SK-N-SH (cell line): ENCODE results near the gene IQGAP1. TPM values are rescaled to one million over a fixed set of nuclear protein-coding genes. Genes with fewer than 3 reads are reported as not detected.
A peak's percentile ranks its signal among the peaks of the same experiment; 100 is the strongest.

Source experiments
- CTCF ChIA-PET: fragments of 300-600, 350-600 bp; formaldehyde crosslinking; extraction: SDS; loops from one replicate; lab custom pipeline; 2021; lab: Yijun Ruan, JAX
- POLR2A ChIA-PET: fragments of 350-600 bp; sonication (Branson Sonifier 250); formaldehyde crosslinking; extraction: SDS; loops from one replicate; lab custom pipeline; 2020; ENCODE audit warnings: antibody characterized with exemption, inconsistent platforms; lab: Yijun Ruan, JAX
- DNase-seq: peaks from one replicate; pipeline ENCODE4 v3.0.0; 2012
- H2AFZ ChIP-seq: fragments of 200-600 bp; sonication (generic); 2 replicates; pipeline ENCODE4 v1.8.1; 2016; ENCODE audit warnings: antibody characterized with exemption, mild to moderate bottlenecking, low read depth
- H3F3A ChIP-seq: fragments of 200-600 bp; sonication (generic); replicated peaks from 2 replicates; pipeline ENCODE3; 2016; ENCODE audit warnings: antibody characterized with exemption, mild to moderate bottlenecking; ENCODE audit not compliant: insufficient read depth
- H3K27ac ChIP-seq, 2 experiments: fragments of 200-500 bp in 1 of 2; fragments of 200-600 bp in 1 of 2; sonication (Bioruptor generic) in 1 of 2; sonication (generic), shearing (Covaris generic) in 1 of 2; 2 replicates each; pipeline versions ENCODE4 v1.5.1 to v1.6.1; 2014 to 2016; ENCODE audit warnings: low read depth in 2 of 2, inconsistent platforms in 1 of 2, low read length in 1 of 2, mild to moderate bottlenecking in 1 of 2, mixed read lengths in 1 of 2
- H3K27me3 ChIP-seq: fragments of 200-600 bp; sonication (generic), shearing (Covaris generic); 2 replicates; pipeline ENCODE4 v1.6.1; 2016; ENCODE audit warnings: mixed run types; ENCODE audit not compliant: insufficient read depth
- H3K36me3 ChIP-seq, 2 experiments: fragments of 200-500 bp in 1 of 2; fragments of 200-600 bp in 1 of 2; sonication (Bioruptor generic) in 1 of 2; sonication (generic) in 1 of 2; replicated peaks in 1 of 2; 2 replicates each; pipeline versions ENCODE3 to v1.5.1; 2014 to 2016; ENCODE audit warnings: low read length in 1 of 2, mild to moderate bottlenecking in 1 of 2; ENCODE audit not compliant: insufficient read depth in 2 of 2, control insufficient read depth in 1 of 2
- H3K4me1 ChIP-seq, 2 experiments: fragments of 200-500 bp in 1 of 2; fragments of 200-600 bp in 1 of 2; sonication (Bioruptor generic) in 1 of 2; sonication (generic), shearing (Covaris generic) in 1 of 2; 2 replicates each; pipeline versions ENCODE4 v1.5.1 to v1.6.1; 2014 to 2016; ENCODE audit warnings: low read depth in 1 of 2, low read length in 1 of 2, mixed run types in 1 of 2; ENCODE audit not compliant: insufficient read depth in 2 of 2, control insufficient read depth in 1 of 2
- H3K4me2 ChIP-seq: fragments of 200-600 bp; sonication (generic), shearing (Covaris generic); 2 replicates; pipeline ENCODE4 v1.6.1; 2017; ENCODE audit warnings: mixed run types
- H3K4me3 ChIP-seq, 2 experiments: fragments of 200-500 bp in 1 of 2; fragments of 200-600 bp in 1 of 2; sonication (Bioruptor generic) in 1 of 2; sonication (generic), shearing (Covaris generic) in 1 of 2; 2 replicates each; pipeline versions ENCODE4 v1.5.1 to v1.8.1; 2014 to 2016; ENCODE audit warnings: low read depth in 2 of 2, inconsistent platforms in 1 of 2, low read length in 1 of 2, mild to moderate bottlenecking in 1 of 2, mixed read lengths in 1 of 2, moderate library complexity in 1 of 2
- H3K79me2 ChIP-seq: fragments of 200-600 bp; sonication (generic); 2 replicates; pipeline ENCODE4 v1.8.1; 2017; ENCODE audit warnings: mild to moderate bottlenecking; ENCODE audit not compliant: insufficient read depth
- H3K9ac ChIP-seq: fragments of 200-600 bp; sonication (generic); 2 replicates; pipeline ENCODE4 v1.6.1; 2017; ENCODE audit warnings: mixed run types
- H3K9me2 ChIP-seq: fragments of 200-600 bp; sonication (generic); 2 replicates; pipeline ENCODE4 v1.6.1; 2017; ENCODE audit warnings: mixed run types
- H3K9me3 ChIP-seq: fragments of 200-600 bp; sonication (generic); 2 replicates; pipeline ENCODE4 v1.6.1; 2017; ENCODE audit warnings: mixed run types, mild to moderate bottlenecking, moderate library complexity
- H4K20me1 ChIP-seq: fragments of 200-600 bp; sonication (generic); 2 replicates; pipeline ENCODE4 v1.6.1; 2017; ENCODE audit warnings: mild to moderate bottlenecking, mixed run types; ENCODE audit not compliant: insufficient read depth
- CHD2 ChIP-seq: fragments of 150-350 bp; IDR thresholded peaks from 2 replicates; pipeline ENCODE4 v1.6.1; 2018; ENCODE audit warnings: low read length; ENCODE audit not compliant: partially characterized antibody
- ELF1 ChIP-seq: IDR thresholded peaks from 2 replicates; pipeline ENCODE4 v1.4.0; 2012
- EP300 ChIP-seq, 2 experiments: IDR thresholded peaks; 2 replicates each; pipeline versions ENCODE4 v1.4.0 to v1.6.1; 2012; ENCODE audit warnings: borderline replicate concordance in 1 of 2, low read depth in 1 of 2, low read length in 1 of 2
- EZH2phosphoT487 ChIP-seq: fragments of 200-600 bp; sonication (generic); IDR thresholded peaks from 2 replicates; pipeline ENCODE4 v1.6.1; 2017; ENCODE audit warnings: low read depth, mixed run types, mild to moderate bottlenecking, antibody characterized with exemption, moderate library complexity, borderline replicate concordance
- FOSL2 ChIP-seq: IDR thresholded peaks from 2 replicates; pipeline ENCODE4 v1.4.0; 2012; ENCODE audit warnings: low read depth, mild to moderate bottlenecking, moderate library complexity, borderline replicate concordance
- JUND ChIP-seq: IDR thresholded peaks from 2 replicates; pipeline ENCODE4 v1.4.0; 2012
- MAX ChIP-seq: IDR thresholded peaks from 2 replicates; pipeline ENCODE4 v1.4.0; 2012; ENCODE audit warnings: low read depth
- MXI1 ChIP-seq: IDR thresholded peaks from 2 replicates; pipeline ENCODE4 v1.6.1; 2012; ENCODE audit warnings: mild to moderate bottlenecking, low read depth, low read length, improper control_type of control experiment
- NRF1 ChIP-seq: IDR thresholded peaks from 2 replicates; pipeline ENCODE4 v1.6.1; 2012; ENCODE audit warnings: low read depth, mild to moderate bottlenecking, low read length
- REST ChIP-seq: IDR thresholded peaks from 2 replicates; pipeline ENCODE4 v1.6.1; 2012; ENCODE audit warnings: mild to moderate bottlenecking, low read depth, low read length, moderate library complexity
- TAF1 ChIP-seq: IDR thresholded peaks from 2 replicates; pipeline ENCODE4 v1.6.1; 2012; ENCODE audit warnings: low read depth, mild to moderate bottlenecking, low read length, moderate library complexity, borderline replicate concordance
- TCF12 ChIP-seq: IDR thresholded peaks from 2 replicates; pipeline ENCODE4 v1.4.0; 2012
- TEAD4 ChIP-seq: IDR thresholded peaks from 2 replicates; pipeline ENCODE4 v1.4.0; 2012; ENCODE audit warnings: mild to moderate bottlenecking, borderline replicate concordance; ENCODE audit not compliant: insufficient read depth
- USF1 ChIP-seq: IDR thresholded peaks from 2 replicates; pipeline ENCODE4 v1.4.0; 2012; ENCODE audit warnings: low read depth, borderline replicate concordance
- USF2 ChIP-seq: fragments of 150-350 bp; IDR thresholded peaks from 2 replicates; pipeline ENCODE4 v1.6.1; 2017; ENCODE audit warnings: antibody characterized with exemption, low read length, low read depth, borderline replicate concordance
- WGBS: methylation state at CpG from one replicate; pipeline ENCODE4 v1.1.6; 2017; ENCODE audit warnings: low lambda C conversion rate; 5-methylcytosine and 5-hydroxymethylcytosine counted together
- polyA plus RNA-seq, 3 experiments: library from polyadenylated mRNA; depleted of rRNA; stranded (reverse); fragments of >200 nt; gene quantifications; 2 replicates each; pipeline ENCODE4 v1.2.3, GENCODE V29; 2012
- TF ChIP-seq, protein P1 (sequence below): fragments of 200-600 bp; sonication (generic); IDR thresholded peaks from 2 replicates; pipeline ENCODE4 v1.6.1; 2017; ENCODE audit warnings: antibody characterized with exemption, mild to moderate bottlenecking, moderate library complexity
- TF ChIP-seq, protein P2 (sequence below): fragments of 150-350 bp; IDR thresholded peaks from 2 replicates; pipeline ENCODE4 v1.6.1; 2016; ENCODE audit warnings: mild to moderate bottlenecking, low read depth, low read length

Gene IQGAP1
- polyA plus RNA-seq, 1 of the 3 experiments (the other 2 are of a cell fraction) = 56.5 TPM

DNA sequence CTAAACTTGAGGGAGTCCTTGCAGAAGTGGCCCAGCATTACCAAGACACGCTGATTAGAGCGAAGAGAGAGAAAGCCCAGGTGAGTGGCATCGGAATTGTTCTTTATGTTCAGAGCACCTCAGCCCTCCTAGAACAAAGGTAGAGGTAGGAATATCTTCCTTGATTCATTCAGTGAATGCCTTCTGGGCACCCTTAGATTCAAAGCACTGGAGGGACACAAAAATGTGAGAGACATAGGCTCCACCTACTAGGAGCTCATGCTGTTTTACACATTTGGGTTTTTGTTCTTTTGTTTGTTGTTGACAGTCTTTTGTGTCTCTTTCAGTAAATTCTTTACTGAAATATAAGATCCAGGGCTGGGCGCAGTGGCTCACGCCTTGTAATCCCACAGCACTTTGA is 68.2 kb downstream of the IQGAP1 start:
- WGBS = 96% methylated on average over 5 of the region's 5 CpGs
- no peak overlapping the region for H3K4me3 ChIP-seq
- peaks cover 0 to 17% of the 10 kb centered on the region in 2 experiments; a peak in 1 of 4 replicates for H3K4me1 ChIP-seq
- no peaks in the 10 kb centered on the region for H3K27me3 ChIP-seq
- peaks cover 62 to 77% of the 10 kb centered on the region in 2 experiments for H3K36me3 ChIP-seq
- peaks cover 8% of the 10 kb centered on the region for H4K20me1 ChIP-seq
- ChIA-PET CTCF (interaction anchor here (1.3 kb wide), 1 partner anchor 25 kb away, joined by 3 read pairs; no protein-coding TSS in a partner anchor), POLR2A (no interaction called here)
- no peak for DNase-seq
- H3F3A ChIP-seq = peaks cover 14% of the 10 kb centered on the region
- H3K27ac ChIP-seq = no peak overlapping the region
- no peak for TF ChIP-seq NRF1
- TF ChIP-seq MXI1 = no peak
- no peak for TF ChIP-seq JUND
- TF ChIP-seq ELF1 = no peak
- TF ChIP-seq CHD2 = no peak
- TF ChIP-seq MAX = no peak
- H2AFZ ChIP-seq = no peak overlapping the region
- no peaks in the 10 kb centered on the region for H3K9me2 ChIP-seq
- H3K4me2 ChIP-seq = no peak overlapping the region
- no peaks in the 10 kb centered on the region for H3K9me3 ChIP-seq
- peaks cover 76% of the 10 kb centered on the region; the same call in 1 of the 2 replicates for H3K79me2 ChIP-seq
- H3K9ac ChIP-seq = no peak overlapping the region

DNA sequence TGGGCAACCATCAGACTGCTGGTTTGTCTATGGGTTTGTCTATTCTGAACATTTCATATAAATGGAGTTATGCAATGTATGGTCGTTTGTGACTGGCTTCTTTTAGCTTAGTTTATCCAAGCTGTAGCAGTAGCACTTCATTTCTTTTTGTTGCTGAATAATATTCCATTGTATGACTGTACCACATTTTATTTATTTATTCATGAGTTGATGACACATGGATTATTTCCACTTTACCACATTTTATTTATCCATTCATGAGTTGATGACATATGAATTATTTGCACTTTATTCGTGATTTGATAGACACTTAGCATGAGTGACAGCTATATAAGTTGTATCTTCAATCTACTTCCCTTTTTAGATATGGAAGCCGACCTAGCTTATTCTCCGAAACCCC is 70.0 kb downstream of the IQGAP1 start:
- H3K27me3 ChIP-seq = no peaks in the 10 kb centered on the region
- no peak overlapping the region for H3K4me3 ChIP-seq
- 0 out of 2 replicates have a peak overlapping the region, but pooled peaks have one; percentile 2 for H3K4me2 ChIP-seq
- no peak overlapping the region for H2AFZ ChIP-seq
- no peak for TF ChIP-seq FOSL2
- TF ChIP-seq NRF1 = no peak
- TF ChIP-seq TCF12 = no peak
- TF ChIP-seq MAX = no peak
- TF ChIP-seq TAF1 = no peak
- no peak for TF ChIP-seq EP300 (IDR thresholded peaks at IDR 0.05; ENCODE audit: borderline replicate concordance in 1 of 2, low read depth in 1 of 2, low read length in 1 of 2)
- TF ChIP-seq, protein P1, sequence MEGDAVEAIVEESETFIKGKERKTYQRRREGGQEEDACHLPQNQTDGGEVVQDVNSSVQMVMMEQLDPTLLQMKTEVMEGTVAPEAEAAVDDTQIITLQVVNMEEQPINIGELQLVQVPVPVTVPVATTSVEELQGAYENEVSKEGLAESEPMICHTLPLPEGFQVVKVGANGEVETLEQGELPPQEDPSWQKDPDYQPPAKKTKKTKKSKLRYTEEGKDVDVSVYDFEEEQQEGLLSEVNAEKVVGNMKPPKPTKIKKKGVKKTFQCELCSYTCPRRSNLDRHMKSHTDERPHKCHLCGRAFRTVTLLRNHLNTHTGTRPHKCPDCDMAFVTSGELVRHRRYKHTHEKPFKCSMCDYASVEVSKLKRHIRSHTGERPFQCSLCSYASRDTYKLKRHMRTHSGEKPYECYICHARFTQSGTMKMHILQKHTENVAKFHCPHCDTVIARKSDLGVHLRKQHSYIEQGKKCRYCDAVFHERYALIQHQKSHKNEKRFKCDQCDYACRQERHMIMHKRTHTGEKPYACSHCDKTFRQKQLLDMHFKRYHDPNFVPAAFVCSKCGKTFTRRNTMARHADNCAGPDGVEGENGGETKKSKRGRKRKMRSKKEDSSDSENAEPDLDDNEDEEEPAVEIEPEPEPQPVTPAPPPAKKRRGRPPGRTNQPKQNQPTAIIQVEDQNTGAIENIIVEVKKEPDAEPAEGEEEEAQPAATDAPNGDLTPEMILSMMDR = no peak
- no peak for TF ChIP-seq JUND
- no peak for TF ChIP-seq EZH2phosphoT487
- TF ChIP-seq ELF1 = no peak
- TF ChIP-seq USF1 = no peak
- TF ChIP-seq, protein P2, sequence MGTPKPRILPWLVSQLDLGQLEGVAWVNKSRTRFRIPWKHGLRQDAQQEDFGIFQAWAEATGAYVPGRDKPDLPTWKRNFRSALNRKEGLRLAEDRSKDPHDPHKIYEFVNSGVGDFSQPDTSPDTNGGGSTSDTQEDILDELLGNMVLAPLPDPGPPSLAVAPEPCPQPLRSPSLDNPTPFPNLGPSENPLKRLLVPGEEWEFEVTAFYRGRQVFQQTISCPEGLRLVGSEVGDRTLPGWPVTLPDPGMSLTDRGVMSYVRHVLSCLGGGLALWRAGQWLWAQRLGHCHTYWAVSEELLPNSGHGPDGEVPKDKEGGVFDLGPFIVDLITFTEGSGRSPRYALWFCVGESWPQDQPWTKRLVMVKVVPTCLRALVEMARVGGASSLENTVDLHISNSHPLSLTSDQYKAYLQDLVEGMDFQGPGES = no peak
- no peak for TF ChIP-seq USF2
- no peak for TF ChIP-seq REST
- TF ChIP-seq TEAD4 = no peak
- no peak for DNase-seq
- peak overlapping the region in 1 of 2 experiments; percentile 59; a peak in 2 of 4 replicates for H3K27ac ChIP-seq
- H3F3A ChIP-seq = peaks cover 24% of the 10 kb centered on the region
- ChIA-PET CTCF (interaction anchor here (1.0 to 1.1 kb wide), 2 partner anchors 25 to 443 kb away, joined by 3 to 4 read pairs; no protein-coding TSS in a partner anchor), POLR2A (no interaction called here)
- H3K79me2 ChIP-seq = peaks cover 82% of the 10 kb centered on the region; the same call in 1 of the 2 replicates
- H3K9ac ChIP-seq = no peak overlapping the region
- peaks cover 52 to 67% of the 10 kb centered on the region in 2 experiments for H3K36me3 ChIP-seq
- peaks cover 0 to 14% of the 10 kb centered on the region in 2 experiments; a peak in 2 of 4 replicates for H3K4me1 ChIP-seq
- H3K9me3 ChIP-seq = no peaks in the 10 kb centered on the region
- H3K9me2 ChIP-seq = no peaks in the 10 kb centered on the region
- WGBS = 84% methylated on average over 4 of the region's 4 CpGs
- peaks cover 15% of the 10 kb centered on the region for H4K20me1 ChIP-seq
